ENCODE measurements around the gene KLHL17. TPM values are rescaled to one million over a fixed set of nuclear protein-coding genes. Genes with fewer than 3 reads are reported as not detected.

KLHL17 gene
- polyA plus RNA-seq, 1 donor = 6.8 TPM

DNA sequence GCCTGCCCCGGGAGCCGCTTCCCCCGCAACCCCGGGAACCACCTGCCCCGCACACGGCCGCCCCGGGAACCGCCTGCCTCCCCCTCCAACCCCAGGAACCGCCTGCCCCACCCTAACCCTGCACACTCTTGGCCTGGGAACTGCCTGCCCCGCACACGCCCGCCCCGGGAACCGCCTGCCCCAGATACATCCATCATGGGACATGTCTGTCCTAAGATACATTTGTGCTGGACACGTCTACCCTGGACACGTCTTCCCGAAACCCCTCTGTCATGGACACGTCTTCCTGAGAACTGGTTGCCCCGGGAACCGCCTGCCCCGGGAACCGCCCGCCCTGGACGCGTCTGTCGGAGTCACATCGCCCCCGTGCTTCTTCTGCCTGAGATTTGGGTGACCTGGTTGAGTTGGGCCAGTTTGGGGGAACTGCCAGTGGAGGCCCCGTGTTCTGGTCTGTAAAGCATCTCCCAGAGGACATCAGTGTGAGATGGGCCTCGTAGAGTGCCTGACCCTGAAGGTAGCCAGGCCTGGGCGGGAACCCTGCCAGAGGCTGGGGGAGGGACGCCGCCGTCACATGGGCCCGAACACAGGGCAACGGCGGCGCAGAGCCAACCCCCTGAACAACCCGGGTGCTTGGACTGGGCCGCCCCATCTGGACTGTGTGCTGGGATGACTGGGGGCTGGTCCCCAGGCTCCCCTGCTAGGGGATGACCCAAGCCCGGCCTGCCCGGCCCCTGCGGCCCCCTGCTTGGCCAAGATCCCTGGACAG lies 17.9 kb downstream of the KLHL17 start:
- DNase-seq = no peak
- Histone ChIP-seq H3K9me3 (ENCODE audit: control insufficient read depth, low read depth, low read length) (peaks cover 17% of the 10 kb centered on the region), H3K4me1 (ENCODE audit: control insufficient read depth, insufficient read depth, low read length) (peaks cover 8% of the 10 kb centered on the region), H3K4me3 (ENCODE audit: low read length) (no peak overlapping the region), H3K36me3 (ENCODE audit: control insufficient read depth, insufficient read depth, low read length) (no peaks in the 10 kb centered on the region), H3K27ac (ENCODE audit: low read length) (no peak overlapping the region), H3K27me3 (ENCODE audit: control insufficient read depth, insufficient read depth, low read length) (peaks cover 42% of the 10 kb centered on the region)
- WGBS (ENCODE audit: insufficient coverage, low lambda C conversion rate) = no CpG with 5 or more reads among the region's 44 CpGs

DNA sequence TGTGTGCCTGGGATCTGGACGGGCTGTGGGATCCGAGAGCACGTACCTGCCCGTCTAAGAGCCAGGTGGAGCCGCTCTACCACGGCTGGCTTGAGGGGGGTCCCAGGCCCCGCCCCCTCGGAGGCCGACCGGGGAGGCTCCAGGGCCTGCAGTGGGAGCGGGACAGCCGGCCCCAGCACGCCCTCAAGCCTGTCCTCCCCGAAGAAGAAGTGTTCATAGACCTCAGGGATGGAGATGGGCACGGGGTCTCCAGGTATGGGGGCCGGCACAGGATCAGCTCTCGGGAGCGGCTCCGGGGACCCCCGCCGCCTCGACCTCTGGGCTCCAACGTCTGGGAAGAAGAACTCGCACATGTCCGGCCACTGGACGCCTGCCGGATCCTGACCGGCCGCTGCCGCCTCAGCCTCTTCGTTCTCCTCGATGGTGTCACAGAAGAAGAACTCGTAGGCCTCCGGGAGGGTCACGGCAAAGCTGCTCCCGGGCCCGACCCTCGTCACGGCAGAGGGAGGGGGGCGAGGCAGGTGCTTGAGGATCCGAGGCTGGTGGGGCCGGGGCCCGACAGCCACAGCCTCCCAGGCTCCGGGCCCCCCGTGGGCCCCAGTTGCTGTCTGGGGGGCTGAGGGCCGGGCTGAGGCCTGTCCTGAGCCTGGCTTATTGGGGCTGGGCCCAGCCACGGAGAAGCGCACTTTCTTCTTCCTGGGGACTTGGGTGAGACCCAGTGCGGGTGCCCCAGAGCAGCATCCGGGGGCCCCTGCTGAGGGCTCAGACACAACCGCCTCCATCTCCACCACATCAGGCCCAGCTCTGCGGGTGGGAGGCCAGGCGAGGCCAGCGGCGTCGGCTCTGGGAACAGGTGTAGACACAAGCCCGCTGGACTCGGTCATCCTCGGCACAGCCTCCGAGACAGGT lies 18.7 kb downstream of the KLHL17 start:
- Histone ChIP-seq H3K4me3 (ENCODE audit: low read length) (no peak overlapping the region), H3K36me3 (ENCODE audit: control insufficient read depth, insufficient read depth, low read length) (no peaks in the 10 kb centered on the region), H3K27me3 (ENCODE audit: control insufficient read depth, insufficient read depth, low read length) (peaks cover 38% of the 10 kb centered on the region), H3K9me3 (ENCODE audit: control insufficient read depth, low read depth, low read length) (peaks cover 17% of the 10 kb centered on the region), H3K27ac (ENCODE audit: low read length) (no peak overlapping the region), H3K4me1 (ENCODE audit: control insufficient read depth, insufficient read depth, low read length) (peaks cover 8% of the 10 kb centered on the region)
- DNase-seq = no peak
- no CpG with 5 or more reads among the region's 60 CpGs for WGBS (ENCODE audit: insufficient coverage, low lambda C conversion rate)

DNA sequence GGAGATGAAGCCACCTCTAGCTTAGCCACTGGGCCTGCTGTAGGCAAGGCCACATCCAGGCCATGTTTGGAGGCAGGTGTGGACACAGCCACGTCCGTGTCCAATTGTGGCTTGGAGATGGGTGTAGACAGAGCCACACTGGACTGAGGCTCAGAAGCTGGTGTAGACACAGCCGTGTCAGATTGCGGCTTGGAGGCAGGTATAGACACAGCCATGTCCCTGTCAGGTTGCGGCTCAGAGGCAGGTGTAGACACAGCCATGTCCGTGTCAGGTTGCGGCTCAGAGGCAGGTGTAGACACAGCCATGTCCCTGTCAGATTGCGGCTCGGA lies 19.3 kb downstream of the KLHL17 start:
- no CpG with 5 or more reads among the region's 9 CpGs for WGBS (ENCODE audit: insufficient coverage, low lambda C conversion rate)
- Histone ChIP-seq H3K27me3 (ENCODE audit: control insufficient read depth, insufficient read depth, low read length) (peaks cover 38% of the 10 kb centered on the region), H3K4me1 (ENCODE audit: control insufficient read depth, insufficient read depth, low read length) (peaks cover 8% of the 10 kb centered on the region), H3K9me3 (ENCODE audit: control insufficient read depth, low read depth, low read length) (peaks cover 17% of the 10 kb centered on the region), H3K36me3 (ENCODE audit: control insufficient read depth, insufficient read depth, low read length) (no peaks in the 10 kb centered on the region), H3K27ac (ENCODE audit: low read length) (no peak overlapping the region), H3K4me3 (ENCODE audit: low read length) (no peak overlapping the region)
- no peak for DNase-seq

DNA sequence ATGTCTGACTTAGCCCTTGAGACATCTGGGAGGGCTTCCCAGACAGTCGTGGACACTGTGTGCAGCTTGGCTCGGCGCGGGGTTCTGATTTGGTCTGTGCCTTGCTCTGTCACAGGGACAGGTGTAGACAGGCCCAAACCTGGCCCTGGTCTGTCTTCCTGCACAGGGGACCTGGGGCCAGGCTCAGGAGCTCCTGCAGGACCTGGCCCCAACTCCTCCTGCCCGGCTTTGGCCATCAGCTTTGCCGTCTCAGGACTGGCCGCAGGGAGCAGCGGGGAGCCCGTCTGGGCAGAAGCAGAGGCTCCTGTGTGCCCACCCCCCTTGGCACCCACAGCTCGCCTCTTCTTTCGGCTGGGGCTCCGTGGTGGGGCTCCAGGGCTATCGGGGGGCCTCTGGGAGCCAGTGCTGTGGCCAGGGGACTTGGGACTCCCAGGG lies 19.8 kb downstream of the KLHL17 start:
- Histone ChIP-seq H3K27ac (ENCODE audit: low read length) (no peak overlapping the region), H3K36me3 (ENCODE audit: control insufficient read depth, insufficient read depth, low read length) (no peaks in the 10 kb centered on the region), H3K4me3 (ENCODE audit: low read length) (no peak overlapping the region), H3K27me3 (ENCODE audit: control insufficient read depth, insufficient read depth, low read length) (peaks cover 39% of the 10 kb centered on the region), H3K4me1 (ENCODE audit: control insufficient read depth, insufficient read depth, low read length) (peaks cover 8% of the 10 kb centered on the region), H3K9me3 (ENCODE audit: control insufficient read depth, low read depth, low read length) (peaks cover 17% of the 10 kb centered on the region)
- no CpG with 5 or more reads among the region's 13 CpGs for WGBS (ENCODE audit: insufficient coverage, low lambda C conversion rate)
- no peak for DNase-seq

DNA sequence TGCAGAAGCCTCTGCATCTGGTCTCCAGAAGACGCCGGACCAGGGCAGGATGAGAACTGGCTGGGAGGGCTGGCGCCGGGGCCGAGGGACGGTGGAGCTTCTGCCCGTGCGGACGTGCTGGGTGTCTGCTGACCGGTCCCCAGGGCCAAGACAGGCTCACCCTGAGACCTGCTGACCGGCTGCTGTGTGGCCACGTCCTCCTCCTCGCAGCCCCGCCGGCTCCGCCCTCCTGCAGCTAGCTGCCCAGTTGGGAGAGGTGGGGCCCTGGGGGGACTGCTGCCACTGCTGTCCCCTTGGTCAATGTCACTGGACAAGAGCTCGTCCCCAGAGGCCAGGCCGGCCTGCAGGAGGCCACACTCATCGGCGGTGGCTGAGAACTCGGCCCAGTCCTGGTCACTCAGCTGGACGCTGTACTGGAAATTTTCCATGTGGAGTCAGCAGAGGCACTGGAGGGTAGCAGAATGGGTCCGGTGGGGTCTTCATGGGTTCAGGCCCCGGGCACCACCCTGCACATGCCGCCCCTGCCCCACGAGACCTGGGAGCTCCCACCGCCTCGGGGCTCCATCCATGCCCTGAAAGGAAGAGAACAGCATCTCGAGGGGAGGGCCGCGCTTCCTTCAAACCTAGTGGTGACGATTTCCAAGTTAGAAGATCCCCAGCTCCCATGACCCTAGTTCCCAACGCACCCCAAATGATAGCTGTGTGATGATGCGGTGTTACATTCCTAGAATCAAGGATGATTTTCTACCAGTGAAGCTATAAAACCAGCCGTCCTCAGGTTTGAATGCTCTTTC lies 20.4 kb downstream of the KLHL17 start:
- H3K9me3 ChIP-seq (ENCODE audit: control insufficient read depth, low read depth, low read length) = peaks cover 17% of the 10 kb centered on the region
- H3K27ac ChIP-seq (ENCODE audit: low read length) = no peak overlapping the region
- H3K36me3 ChIP-seq (ENCODE audit: control insufficient read depth, insufficient read depth, low read length) = no peaks in the 10 kb centered on the region
- peaks cover 35% of the 10 kb centered on the region for H3K27me3 ChIP-seq (ENCODE audit: control insufficient read depth, insufficient read depth, low read length)
- H3K4me3 ChIP-seq (ENCODE audit: low read length) = no peak overlapping the region
- H3K4me1 ChIP-seq (ENCODE audit: control insufficient read depth, insufficient read depth, low read length) = peaks cover 6% of the 10 kb centered on the region
- no CpG with 5 or more reads among the region's 35 CpGs for WGBS (ENCODE audit: insufficient coverage, low lambda C conversion rate)
- no peak for DNase-seq

DNA sequence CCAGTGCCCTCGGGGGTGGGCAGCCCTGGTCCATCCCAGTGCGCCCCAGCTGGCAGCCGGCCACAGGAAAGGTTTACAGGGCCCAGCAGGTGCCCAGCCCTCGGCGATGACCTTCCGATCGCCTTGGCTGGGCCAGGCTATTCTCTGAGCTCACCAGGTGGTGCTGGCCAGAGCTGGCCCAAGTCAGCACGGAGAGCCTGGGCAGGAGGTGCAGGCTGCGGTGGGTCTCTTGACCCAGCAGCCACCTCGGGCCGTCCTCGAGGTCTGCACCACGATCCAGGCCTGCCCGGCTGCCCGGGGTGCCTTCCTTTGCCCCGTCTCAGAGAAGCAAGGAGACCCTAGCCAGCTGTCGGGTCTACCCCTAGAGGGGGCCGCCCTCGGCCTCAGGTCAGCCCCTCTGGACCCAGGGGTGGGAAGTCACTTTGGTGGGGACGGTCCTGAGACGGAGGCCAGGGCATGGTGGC lies 21.1 kb downstream of the KLHL17 start:
- H3K9me3 ChIP-seq (ENCODE audit: control insufficient read depth, low read depth, low read length) = peaks cover 17% of the 10 kb centered on the region
- WGBS (ENCODE audit: insufficient coverage, low lambda C conversion rate) = no CpG with 5 or more reads among the region's 21 CpGs
- peaks cover 34% of the 10 kb centered on the region for H3K27me3 ChIP-seq (ENCODE audit: control insufficient read depth, insufficient read depth, low read length)
- no peaks in the 10 kb centered on the region for H3K36me3 ChIP-seq (ENCODE audit: control insufficient read depth, insufficient read depth, low read length)
- no peak overlapping the region for H3K27ac ChIP-seq (ENCODE audit: low read length)
- H3K4me1 ChIP-seq (ENCODE audit: control insufficient read depth, insufficient read depth, low read length) = no peaks in the 10 kb centered on the region
- no peak overlapping the region for H3K4me3 ChIP-seq (ENCODE audit: low read length)
- DNase-seq = no peak

DNA sequence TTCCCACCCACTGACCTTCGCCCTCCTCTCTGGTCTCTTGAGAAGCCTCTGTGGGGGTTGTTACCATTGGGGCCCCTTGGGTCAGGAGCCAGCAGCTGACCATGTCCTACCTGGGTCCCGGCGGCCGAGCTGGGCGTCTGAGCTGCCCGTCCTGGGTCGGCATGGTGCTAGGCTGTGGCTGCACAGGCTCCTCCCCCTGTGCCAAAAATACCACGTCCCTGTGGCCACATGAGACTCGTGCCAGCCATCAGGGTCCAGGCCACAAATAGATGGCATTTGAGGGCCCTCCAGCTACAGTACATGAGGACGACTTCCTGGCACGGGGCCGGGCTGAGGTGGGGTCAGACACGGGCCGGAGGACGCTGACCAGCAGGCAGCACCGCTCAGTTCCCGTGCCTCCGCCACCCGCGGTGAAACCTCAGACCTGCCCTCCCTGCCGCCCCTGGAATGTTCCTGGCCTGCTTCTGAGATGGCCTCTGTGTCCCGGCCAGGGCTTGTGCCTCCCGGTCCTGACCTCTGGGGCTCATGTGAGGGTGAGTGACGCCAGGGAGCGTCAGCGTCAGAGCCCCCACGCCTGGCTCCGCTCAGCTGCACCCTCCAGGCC lies 21.7 kb downstream of the KLHL17 start, which contains the start of gene PERM1:
PERM1 (minus strand) TSS at position 139 of the 604 bp plus-strand sequence. CDS start 1,064 bp downstream, outside the sequence.
- WGBS (ENCODE audit: insufficient coverage, low lambda C conversion rate) = no CpG with 5 or more reads among the region's 28 CpGs
- Histone ChIP-seq H3K9me3 (ENCODE audit: control insufficient read depth, low read depth, low read length) (peaks cover 17% of the 10 kb centered on the region), H3K4me1 (ENCODE audit: control insufficient read depth, insufficient read depth, low read length) (no peaks in the 10 kb centered on the region), H3K27ac (ENCODE audit: low read length) (no peak within 1 kb of the TSS), H3K4me3 (ENCODE audit: low read length) (no peak within 1 kb of the TSS), H3K27me3 (ENCODE audit: control insufficient read depth, insufficient read depth, low read length) (peaks cover 34% of the 10 kb centered on the region), H3K36me3 (ENCODE audit: control insufficient read depth, insufficient read depth, low read length) (no peaks in the 10 kb centered on the region)
- no peak for DNase-seq

DNA sequence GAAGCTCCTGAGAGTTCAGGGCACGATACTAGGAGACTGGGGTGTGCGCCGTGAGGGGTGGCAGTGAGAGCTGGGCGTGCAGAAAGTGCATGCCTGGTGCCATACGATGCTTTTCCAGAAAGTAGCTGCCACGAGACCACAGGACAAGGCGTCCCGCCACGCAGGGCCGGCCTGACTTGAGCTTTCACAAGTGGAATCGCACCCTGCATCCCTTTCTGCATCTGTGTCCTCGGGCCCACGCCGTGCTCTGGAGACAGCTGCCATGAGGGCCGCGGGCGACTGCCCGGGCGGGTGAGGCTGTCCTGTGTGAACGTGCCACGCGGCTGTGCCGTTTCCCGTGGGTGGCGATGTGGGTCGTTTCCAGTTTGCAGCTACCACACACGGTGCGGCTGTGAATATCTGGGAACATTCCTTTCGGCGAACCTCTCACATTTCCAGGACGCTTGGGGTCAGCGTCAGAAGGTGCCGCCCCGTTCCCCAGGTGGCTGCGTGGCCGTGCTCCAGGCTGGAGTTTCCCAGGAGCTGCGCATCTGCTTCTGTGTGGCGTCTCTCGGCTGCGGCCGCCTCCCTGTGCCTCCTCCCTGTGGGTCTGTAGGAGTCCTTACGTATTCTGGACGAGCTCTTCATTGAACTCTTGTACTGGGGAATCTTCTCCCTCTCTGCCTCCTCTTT lies 22.5 kb downstream of the KLHL17 start:
- Histone ChIP-seq H3K36me3 (ENCODE audit: control insufficient read depth, insufficient read depth, low read length) (no peaks in the 10 kb centered on the region), H3K27me3 (ENCODE audit: control insufficient read depth, insufficient read depth, low read length) (peaks cover 34% of the 10 kb centered on the region), H3K9me3 (ENCODE audit: control insufficient read depth, low read depth, low read length) (peaks cover 17% of the 10 kb centered on the region), H3K4me3 (ENCODE audit: low read length) (no peak overlapping the region), H3K27ac (ENCODE audit: low read length) (no peak overlapping the region), H3K4me1 (ENCODE audit: control insufficient read depth, insufficient read depth, low read length) (no peaks in the 10 kb centered on the region)
- no CpG with 5 or more reads among the region's 43 CpGs for WGBS (ENCODE audit: insufficient coverage, low lambda C conversion rate)
- no peak for DNase-seq

DNA sequence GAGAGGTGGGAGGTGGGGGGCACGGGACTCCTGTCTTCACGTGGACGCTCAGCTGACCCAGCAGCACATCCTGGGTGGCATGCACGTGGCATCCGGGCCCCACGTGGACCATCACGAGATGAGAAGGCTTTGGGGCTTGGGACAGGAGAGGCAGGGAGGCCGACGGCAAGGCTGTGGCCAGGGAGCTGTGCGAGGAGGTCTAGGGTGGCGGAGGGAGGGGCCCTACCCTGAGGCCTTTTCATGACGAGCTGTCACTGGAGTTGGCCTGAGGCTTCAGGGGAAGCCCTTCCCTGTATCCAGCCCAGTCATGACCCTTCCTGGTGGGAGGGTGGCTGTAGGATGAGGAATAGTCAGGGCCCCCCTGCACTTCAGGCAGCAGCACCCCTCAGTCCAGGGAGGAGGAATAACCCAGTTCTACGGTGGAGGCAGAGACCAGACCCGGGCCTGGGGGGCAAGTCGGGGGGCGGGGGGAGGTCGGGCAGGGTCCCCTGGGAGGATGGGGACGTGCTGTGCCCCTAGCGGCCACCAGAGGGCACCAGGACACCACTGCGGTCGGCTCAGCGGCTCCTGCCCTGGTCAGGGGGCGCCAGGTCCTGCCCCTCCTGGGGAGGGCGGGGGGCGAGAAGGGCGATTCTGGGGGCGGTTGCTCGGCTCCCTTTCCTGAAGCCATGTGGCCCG lies 23.6 kb downstream of the KLHL17 start:
- no CpG with 5 or more reads among the region's 29 CpGs for WGBS (ENCODE audit: insufficient coverage, low lambda C conversion rate)
- Histone ChIP-seq H3K27ac (ENCODE audit: low read length) (no peak overlapping the region), H3K27me3 (ENCODE audit: control insufficient read depth, insufficient read depth, low read length) (peaks cover 36% of the 10 kb centered on the region), H3K36me3 (ENCODE audit: control insufficient read depth, insufficient read depth, low read length) (no peaks in the 10 kb centered on the region), H3K4me1 (ENCODE audit: control insufficient read depth, insufficient read depth, low read length) (no peaks in the 10 kb centered on the region), H3K9me3 (ENCODE audit: control insufficient read depth, low read depth, low read length) (peaks cover 6% of the 10 kb centered on the region), H3K4me3 (ENCODE audit: low read length) (no peak overlapping the region)
- no peak for DNase-seq

Data from large intestine (tissue), 3 donors.